Body of pancreas (tissue), 4 donors: ENCODE results near the gene IL4R. TPM values are rescaled to one million over a fixed set of nuclear protein-coding genes. Genes with fewer than 3 reads are reported as not detected.
"Not testable (repeated sequence)": the region's sequence is repeated elsewhere in the genome, so short reads cannot be mapped to it uniquely, and the experiment has no call there.

Experiments used
- ATAC-seq: fragments of 150-250 bp; one replicate; pipeline ENCODE4 v1.9.1; 2016
- DNase-seq, 4 donors: peaks; one replicate each; pipeline ENCODE4 v3.0.0-alpha.2; 2019
- H3K27ac ChIP-seq, 4 donors: fragments of 200-600 bp; sonication (generic); 1 replicate in 3 of 4; 2 replicates in 1 of 4; pipeline versions ENCODE4 v1.5.1 to v1.6.1; 2016 to 2019; ENCODE audit warnings: mild to moderate bottlenecking in 1 of 4, mixed read lengths in 1 of 4, moderate library complexity in 1 of 4
- H3K27me3 ChIP-seq, 2 donors: fragments of 200-600 bp; sonication (generic); one replicate each; pipeline ENCODE4 v1.6.0; 2016; ENCODE audit warnings: mild to moderate bottlenecking in 1 of 2
- H3K36me3 ChIP-seq, 2 donors: fragments of 200-600 bp; sonication (generic); replicated peaks in 1 of 2; 2 replicates each; pipeline ENCODE4 v1.5.1; 2016; ENCODE audit warnings: low read depth in 2 of 2; ENCODE audit not compliant: insufficient read depth in 1 of 2
- H3K4me1 ChIP-seq: fragments of 200-600 bp; sonication (generic); one replicate; pipeline ENCODE4 v1.6.0; 2016
- H3K4me3 ChIP-seq, 2 donors: fragments of 200-600 bp; sonication (generic); 1 replicate in 1 of 2; 2 replicates in 1 of 2; pipeline ENCODE4 v1.5.1; 2016 to 2019
- H3K9me3 ChIP-seq, 3 donors: fragments of 200-600 bp; sonication (generic); 1 replicate in 2 of 3; 2 replicates in 1 of 3; pipeline ENCODE4 v1.5.1; 2016
- CTCF ChIP-seq, 7 experiments: fragments of 450-650 bp in 4 of 7; fragments of 200-600 bp in 3 of 7; sonication (generic) in 3 of 7; IDR thresholded peaks; one replicate each; pipeline ENCODE4 v1.5.1; 2016 to 2019; ENCODE audit warnings: antibody characterized with exemption in 7 of 7
- POLR2A ChIP-seq, 3 donors: fragments of 450-650 bp; IDR thresholded peaks; one replicate each; pipeline ENCODE4 v1.6.1; 2016; ENCODE audit warnings: antibody characterized with exemption in 3 of 3, mild to moderate bottlenecking in 2 of 3
- WGBS, 2 donors: methylation state at CpG; one replicate each; pipeline ENCODE4 v1.1.5; 2017; 5-methylcytosine and 5-hydroxymethylcytosine counted together
- intact Hi-C: fragments of 100-400 bp; cut with DNase I; formaldehyde crosslinking; loops from one replicate; pipeline ENCODE4 v1.15.1; 2023
- total RNA-seq, 2 donors: library from RNA; depleted of rRNA; stranded (reverse); fragments of >200 nt; gene quantifications; one replicate each; pipeline ENCODE4 v1.1.0, GENCODE V29; 2016

Gene IL4R
- total RNA-seq, 2 donors from 2014 or later, result 29.7 to 236 TPM

- Histone ChIP-seq H3K9me3 (no peaks in the 10 kb centered on the region), H3K27ac (no peak overlapping the region), H3K4me3 (no peak overlapping the region), H3K27me3 (no peaks in the 10 kb centered on the region), H3K36me3 (no peaks in the 10 kb centered on the region), H3K4me1 (no peaks in the 10 kb centered on the region)
- intact Hi-C loops, result no loop called here
- DNase-seq (no peak), ATAC-seq (no peak)
- 69 to 88% methylated on average over 11 of the region's 11 CpGs for WGBS, 2 donors
- TF ChIP-seq POLR2A (IDR thresholded peaks at IDR 0.05) (no peak), CTCF (IDR thresholded peaks at IDR 0.05) (no peak)
Measured at GRCh38 chr16:27287887-27288286, 25.9 kb upstream of the IL4R start.

DNA sequence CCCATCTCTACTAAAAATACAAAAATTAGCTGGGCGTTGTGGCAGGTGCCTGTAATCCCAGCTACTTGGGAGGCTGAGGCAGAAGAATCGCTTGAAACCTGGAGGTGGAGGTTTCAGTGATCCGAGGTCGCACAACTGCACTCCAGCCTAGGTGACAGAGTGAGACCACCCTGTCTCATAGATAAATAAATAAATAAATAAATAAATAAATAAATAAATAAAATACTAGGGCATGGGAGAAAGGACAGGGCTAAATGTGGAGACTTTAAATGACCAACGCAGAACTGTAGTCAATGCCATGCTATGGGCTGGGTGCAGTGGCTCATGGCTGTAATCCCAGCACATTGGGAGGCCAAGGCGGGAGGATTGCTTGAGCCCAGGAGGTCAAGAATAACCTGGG lies 25.5 kb upstream of the IL4R start:
- H3K4me3 ChIP-seq, H3K36me3 ChIP-seq, H3K4me1 ChIP-seq, H3K9me3 ChIP-seq, DNase-seq, H3K27ac ChIP-seq, ATAC-seq, H3K27me3 ChIP-seq, intact Hi-C loops: not testable (repeated sequence)
- WGBS, 2 donors, result 83 to 95% methylated on average over 6 of the region's 6 CpGs

GRCh38 chr16:27289669-27290068 lies 24.1 kb upstream of the IL4R start:
- ATAC-seq (no peak), DNase-seq (no peak)
- Histone ChIP-seq H3K4me3 (no peak overlapping the region), H3K9me3 (no peaks in the 10 kb centered on the region), H3K4me1 (no peaks in the 10 kb centered on the region), H3K27me3 (no peaks in the 10 kb centered on the region), H3K36me3 (no peaks in the 10 kb centered on the region), H3K27ac (no peak overlapping the region)
- no peak for TF ChIP-seq POLR2A (IDR thresholded peaks at IDR 0.05)
- no peak for TF ChIP-seq CTCF (IDR thresholded peaks at IDR 0.05)
- 62 to 65% methylated on average over 6 of the region's 6 CpGs for WGBS, 2 donors
- intact Hi-C loops, result no loop called here

GRCh38 chr16:27290562-27290961 lies 23.2 kb upstream of the IL4R start:
- Histone ChIP-seq H3K4me3 (no peak overlapping the region), H3K4me1 (no peaks in the 10 kb centered on the region), H3K27me3 (no peaks in the 10 kb centered on the region), H3K9me3 (no peaks in the 10 kb centered on the region), H3K27ac (no peak overlapping the region), H3K36me3 (no peaks in the 10 kb centered on the region)
- intact Hi-C loops, result no loop called here
- DNase-seq (no peak), ATAC-seq (no peak)
- TF ChIP-seq CTCF (IDR thresholded peaks at IDR 0.05) (no peak), POLR2A (IDR thresholded peaks at IDR 0.05) (no peak)

DNA sequence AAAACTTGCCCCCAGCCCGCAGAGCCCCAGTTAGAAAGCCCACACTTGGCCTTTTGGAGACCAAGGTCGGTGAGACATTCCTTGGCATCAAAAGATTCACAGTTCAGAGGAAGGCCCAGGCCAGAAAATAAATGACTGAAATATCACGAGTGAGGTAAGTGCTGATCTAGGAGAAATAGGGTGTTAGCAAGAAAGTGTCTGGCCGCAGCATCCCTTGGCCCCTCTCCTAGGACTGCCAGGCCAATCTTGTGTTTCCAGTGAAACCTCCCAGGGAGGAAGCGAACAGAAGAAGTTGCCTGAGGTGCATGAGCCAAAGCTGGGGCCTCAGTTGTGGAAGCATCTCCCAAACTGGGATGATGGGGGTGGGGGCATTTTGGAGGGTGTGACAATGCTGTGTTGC lies 22.7 kb upstream of the IL4R start:
- TF ChIP-seq CTCF (IDR thresholded peaks at IDR 0.05) (no peak), POLR2A (IDR thresholded peaks at IDR 0.05) (no peak)
- ATAC-seq (no peak), DNase-seq (no peak)
- H3K36me3 ChIP-seq, result no peaks in the 10 kb centered on the region
- H3K27me3 ChIP-seq, result no peaks in the 10 kb centered on the region
- no peak overlapping the region for H3K27ac ChIP-seq
- intact Hi-C loops, result no loop called here
- H3K4me3 ChIP-seq, result no peak overlapping the region
- H3K9me3 ChIP-seq, result no peaks in the 10 kb centered on the region
- 68 to 72% methylated on average over 5 of the region's 5 CpGs for WGBS, 2 donors
- no peaks in the 10 kb centered on the region for H3K4me1 ChIP-seq
